ENCODE results near the gene EMD. TPM values are rescaled to one million over a fixed set of nuclear protein-coding genes. Genes with fewer than 3 reads are reported as not detected.

Gene EMD
- polyA plus RNA-seq, 1 donor (not counting 4 experiments of a cell fraction or from before 2014, with no cell fraction given), result 36.9 TPM

- no peak for TF ChIP-seq EZH2 (IDR thresholded peaks at IDR 0.05; ENCODE audit: low read length)
- Histone ChIP-seq H3K79me2 (ENCODE audit: control insufficient read depth, insufficient read depth, low read length) (peaks cover 29% of the 10 kb centered on the region), H3K4me3 (ENCODE audit: control insufficient read depth in 2 of 3, extremely low read depth in 1 of 3, insufficient read depth in 2 of 3, low read depth in 1 of 3, low read length in 3 of 3) (no peak overlapping the region), H2AFZ (ENCODE audit: control insufficient read depth, low read length) (no peak overlapping the region), H3K9ac (ENCODE audit: control insufficient read depth, extremely low read depth, insufficient read depth, low read length) (no peak overlapping the region), H3K4me2 (ENCODE audit: control insufficient read depth, extremely low read depth, insufficient read depth, low read depth, low read length) (no peak overlapping the region), H3K4me1 (ENCODE audit: control insufficient read depth, extremely low read depth, insufficient read depth, low read length) (no peaks in the 10 kb centered on the region), H4K20me1 (ENCODE audit: control insufficient read depth, extremely low read depth, insufficient read depth, low read length) (peaks cover 40% of the 10 kb centered on the region), H3K9me1 (ENCODE audit: control insufficient read depth, extremely low read depth, insufficient read depth, low read length) (no peaks in the 10 kb centered on the region), H3K27me3 (ENCODE audit: control insufficient read depth, extremely low read depth, insufficient read depth, low read length) (no peaks in the 10 kb centered on the region), H3K36me3 (ENCODE audit: control insufficient read depth in 2 of 2, extremely low read depth in 1 of 2, insufficient read depth in 2 of 2, low read length in 2 of 2) (peaks cover 21 to 28% of the 10 kb centered on the region in 2 experiments), H3K9me3 (ENCODE audit: control insufficient read depth, low read depth, low read length) (no peaks in the 10 kb centered on the region), H3K27ac (ENCODE audit: control insufficient read depth, insufficient read depth, low read length) (no peak overlapping the region)
- dilution Hi-C loops (cut with MboI; ENCODE audit: extremely low pct_ligation_motif_present, low sequenced_read_pairs), result no loop called here
- DNase-seq (ENCODE audit: low read depth, low spot score), result no peak
- FAIRE-seq, result no peak
These were observed 23.3 kb upstream of the EMD start for GRCh38 chrX:154355776-154356140.

GRCh38 chrX:154356596-154356995, 22.5 kb upstream of the EMD start:
- no peaks in the 10 kb centered on the region for H3K9me1 ChIP-seq (ENCODE audit: control insufficient read depth, extremely low read depth, insufficient read depth, low read length)
- TF ChIP-seq CTCF (optimal IDR thresholded peaks at IDR 0.05 in 1 of 3, IDR thresholded peaks at IDR 0.05 in 1 of 3, conservative IDR thresholded peaks at IDR 0.05 in 1 of 3; ENCODE audit: extremely low read depth in 1 of 3, insufficient read depth in 2 of 3, low read length in 3 of 3), result no peak
- TF ChIP-seq EZH2 (IDR thresholded peaks at IDR 0.05; ENCODE audit: low read length), result no peak
- H3K79me2 ChIP-seq (ENCODE audit: control insufficient read depth, insufficient read depth, low read length), result peaks cover 35% of the 10 kb centered on the region
- H3K9ac ChIP-seq (ENCODE audit: control insufficient read depth, extremely low read depth, insufficient read depth, low read length), result no peak overlapping the region
- no peak for DNase-seq (ENCODE audit: low read depth, low spot score)
- no peak overlapping the region for H3K27ac ChIP-seq (ENCODE audit: control insufficient read depth, insufficient read depth, low read length)
- peaks cover 39% of the 10 kb centered on the region for H4K20me1 ChIP-seq (ENCODE audit: control insufficient read depth, extremely low read depth, insufficient read depth, low read length)
- H3K36me3 ChIP-seq (ENCODE audit: control insufficient read depth in 2 of 2, extremely low read depth in 1 of 2, insufficient read depth in 2 of 2, low read length in 2 of 2), result peaks cover 22 to 28% of the 10 kb centered on the region in 2 experiments
- H3K4me2 ChIP-seq (ENCODE audit: control insufficient read depth, extremely low read depth, insufficient read depth, low read depth, low read length), result no peak overlapping the region
- H3K4me3 ChIP-seq (ENCODE audit: control insufficient read depth in 2 of 3, extremely low read depth in 1 of 3, insufficient read depth in 2 of 3, low read depth in 1 of 3, low read length in 3 of 3), result no peak overlapping the region
- no peaks in the 10 kb centered on the region for H3K4me1 ChIP-seq (ENCODE audit: control insufficient read depth, extremely low read depth, insufficient read depth, low read length)
- no peaks in the 10 kb centered on the region for H3K9me3 ChIP-seq (ENCODE audit: control insufficient read depth, low read depth, low read length)
- dilution Hi-C loops (cut with MboI; ENCODE audit: extremely low pct_ligation_motif_present, low sequenced_read_pairs), result no loop called here
- no peaks in the 10 kb centered on the region for H3K27me3 ChIP-seq (ENCODE audit: control insufficient read depth, extremely low read depth, insufficient read depth, low read length)
- no peak for FAIRE-seq
- H2AFZ ChIP-seq (ENCODE audit: control insufficient read depth, low read length), result no peak overlapping the region

- Histone ChIP-seq H3K9ac (ENCODE audit: control insufficient read depth, extremely low read depth, insufficient read depth, low read length) (no peak overlapping the region), H3K4me2 (ENCODE audit: control insufficient read depth, extremely low read depth, insufficient read depth, low read depth, low read length) (no peak overlapping the region), H3K9me3 (ENCODE audit: control insufficient read depth, low read depth, low read length) (no peaks in the 10 kb centered on the region), H4K20me1 (ENCODE audit: control insufficient read depth, extremely low read depth, insufficient read depth, low read length) (peaks cover 41% of the 10 kb centered on the region), H3K79me2 (ENCODE audit: control insufficient read depth, insufficient read depth, low read length) (peaks cover 41% of the 10 kb centered on the region), H3K9me1 (ENCODE audit: control insufficient read depth, extremely low read depth, insufficient read depth, low read length) (no peaks in the 10 kb centered on the region), H3K36me3 (ENCODE audit: control insufficient read depth in 2 of 2, extremely low read depth in 1 of 2, insufficient read depth in 2 of 2, low read length in 2 of 2) (peaks cover 19 to 28% of the 10 kb centered on the region in 2 experiments), H3K27me3 (ENCODE audit: control insufficient read depth, extremely low read depth, insufficient read depth, low read length) (no peaks in the 10 kb centered on the region), H3K4me1 (ENCODE audit: control insufficient read depth, extremely low read depth, insufficient read depth, low read length) (no peaks in the 10 kb centered on the region), H3K27ac (ENCODE audit: control insufficient read depth, insufficient read depth, low read length) (no peak overlapping the region), H3K4me3 (ENCODE audit: control insufficient read depth in 2 of 3, extremely low read depth in 1 of 3, insufficient read depth in 2 of 3, low read depth in 1 of 3, low read length in 3 of 3) (no peak overlapping the region), H2AFZ (ENCODE audit: control insufficient read depth, low read length) (no peak overlapping the region)
- DNase-seq (ENCODE audit: low read depth, low spot score), result no peak
- no peak for FAIRE-seq
- dilution Hi-C loops (cut with MboI; ENCODE audit: extremely low pct_ligation_motif_present, low sequenced_read_pairs), result no loop called here
- no peak for TF ChIP-seq EZH2 (IDR thresholded peaks at IDR 0.05; ENCODE audit: low read length)
- no peak for TF ChIP-seq CTCF (optimal IDR thresholded peaks at IDR 0.05 in 1 of 3, IDR thresholded peaks at IDR 0.05 in 1 of 3, conservative IDR thresholded peaks at IDR 0.05 in 1 of 3; ENCODE audit: extremely low read depth in 1 of 3, insufficient read depth in 2 of 3, low read length in 3 of 3)
These were observed 21.9 kb upstream of the EMD start for GRCh38 chrX:154357205-154357604.

Data from keratinocyte (primary cell).